Endothelial cell of umbilical vein (primary cell): ENCODE measurements around the gene VWA8.

ENCODE experiments used
- EZH2 ChIP-seq: IDR thresholded peaks from 2 replicates; pipeline ENCODE4 v1.6.1; 2012; ENCODE audit warnings: borderline replicate concordance, low read depth, mild to moderate bottlenecking, moderate library complexity, low read length, inconsistent platforms; ENCODE audit not compliant: severe bottlenecking
- FOS ChIP-seq: IDR thresholded peaks from 2 replicates; pipeline ENCODE4 v1.6.1; 2011; ENCODE audit warnings: mild to moderate bottlenecking, low read length, moderate library complexity, borderline replicate concordance; ENCODE audit not compliant: insufficient read depth
- POLR2A ChIP-seq: IDR thresholded peaks from 2 replicates; pipeline ENCODE4 v1.6.1; 2012; ENCODE audit warnings: low read depth, mild to moderate bottlenecking, control low read depth, low read length
- POLR2AphosphoS5 ChIP-seq: IDR thresholded peaks from 2 replicates; pipeline ENCODE4 v1.6.1; 2012; ENCODE audit warnings: low read depth, mild to moderate bottlenecking, control low read depth, low read length, moderate library complexity; ENCODE audit not compliant: insufficient read depth
- TF ChIP-seq, protein P1 (sequence below), 2 donors: IDR thresholded peaks; 1 replicate in 1 of 2; 2 replicates in 1 of 2; pipeline ENCODE4 v1.5.1; 2011; ENCODE audit warnings: low read length in 2 of 2, mild to moderate bottlenecking in 2 of 2, moderate library complexity in 2 of 2, control low read depth in 1 of 2, inconsistent platforms in 1 of 2, low read depth in 1 of 2; ENCODE audit not compliant: insufficient read depth in 1 of 2; ENCODE audit errors: extremely low read depth in 1 of 2

DNA sequence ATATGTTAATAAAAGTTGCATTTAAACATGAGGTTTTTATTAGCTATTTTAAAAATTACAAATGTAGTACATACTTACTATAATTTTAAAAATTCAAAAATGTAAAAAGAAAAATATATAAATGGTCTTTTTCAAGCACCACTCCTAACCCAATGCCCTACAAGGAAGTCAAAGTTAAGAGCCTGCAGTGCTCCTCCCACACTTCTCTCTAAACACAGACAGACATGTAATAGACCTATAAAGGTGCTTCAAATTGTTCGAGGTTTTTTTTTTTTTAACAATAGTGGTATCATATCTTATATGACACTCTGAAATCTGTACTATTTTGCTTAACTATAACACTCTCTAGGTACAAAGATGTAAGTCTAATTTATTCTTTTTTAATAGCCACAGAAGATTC is 25.4 kb downstream of the VWA8 start:
- TF ChIP-seq, protein P1, sequence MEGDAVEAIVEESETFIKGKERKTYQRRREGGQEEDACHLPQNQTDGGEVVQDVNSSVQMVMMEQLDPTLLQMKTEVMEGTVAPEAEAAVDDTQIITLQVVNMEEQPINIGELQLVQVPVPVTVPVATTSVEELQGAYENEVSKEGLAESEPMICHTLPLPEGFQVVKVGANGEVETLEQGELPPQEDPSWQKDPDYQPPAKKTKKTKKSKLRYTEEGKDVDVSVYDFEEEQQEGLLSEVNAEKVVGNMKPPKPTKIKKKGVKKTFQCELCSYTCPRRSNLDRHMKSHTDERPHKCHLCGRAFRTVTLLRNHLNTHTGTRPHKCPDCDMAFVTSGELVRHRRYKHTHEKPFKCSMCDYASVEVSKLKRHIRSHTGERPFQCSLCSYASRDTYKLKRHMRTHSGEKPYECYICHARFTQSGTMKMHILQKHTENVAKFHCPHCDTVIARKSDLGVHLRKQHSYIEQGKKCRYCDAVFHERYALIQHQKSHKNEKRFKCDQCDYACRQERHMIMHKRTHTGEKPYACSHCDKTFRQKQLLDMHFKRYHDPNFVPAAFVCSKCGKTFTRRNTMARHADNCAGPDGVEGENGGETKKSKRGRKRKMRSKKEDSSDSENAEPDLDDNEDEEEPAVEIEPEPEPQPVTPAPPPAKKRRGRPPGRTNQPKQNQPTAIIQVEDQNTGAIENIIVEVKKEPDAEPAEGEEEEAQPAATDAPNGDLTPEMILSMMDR (IDR thresholded peaks at IDR 0.05; ENCODE audit: extremely low read depth in 1 of 2, insufficient read depth in 1 of 2, low read depth in 1 of 2, low read length in 2 of 2) = no peak
- TF ChIP-seq POLR2A (no peak), EZH2 (no peak), POLR2AphosphoS5 (no peak), FOS (no peak)
